ENCODE results near the gene SH3D19.

GRCh38 chr4:151165205-151166000, 160.0 kb downstream of the SH3D19 start:
- TF ChIP-seq CTCF (conservative IDR thresholded peaks at IDR 0.05; ENCODE audit: low read length), result no peak
- no peak for TF ChIP-seq EZH2phosphoT487 (IDR thresholded peaks at IDR 0.05; ENCODE audit: borderline replicate concordance)

All from Loucy (cell line).